Measurements from ENCODE around the gene DPY19L2.
"Not testable (repeated sequence)": the region's sequence is repeated elsewhere in the genome, so short reads cannot be mapped to it uniquely, and the experiment has no call there.

The DPY19L2 gene

DNA sequence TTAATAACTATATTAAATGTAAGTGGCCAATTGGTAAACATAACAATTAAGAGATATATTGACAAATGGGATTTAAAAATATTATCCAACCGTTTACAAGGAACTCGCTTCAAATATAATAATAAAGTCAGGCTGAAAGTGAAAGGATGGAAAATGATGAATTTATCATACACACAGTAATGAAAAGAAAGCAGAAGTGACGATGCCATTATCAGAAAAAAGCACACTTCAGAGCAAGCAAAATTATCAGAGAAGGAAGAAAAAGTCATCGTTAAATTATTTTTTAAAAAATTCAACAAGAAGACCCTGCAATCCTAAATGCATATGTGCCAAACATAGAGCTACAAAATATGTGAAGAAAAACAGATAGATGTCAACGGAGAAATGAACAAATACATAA is 13.8 kb downstream of the DPY19L2 start:
- H3K4me2 ChIP-seq (ENCODE audit: low read depth, low read length, poor library complexity, severe bottlenecking); H3K27me3 ChIP-seq (ENCODE audit: insufficient read depth, low read length, poor library complexity, severe bottlenecking); H3K79me2 ChIP-seq (ENCODE audit: insufficient read depth, low read length); H2AFZ ChIP-seq (ENCODE audit: low read length); H3K4me3 ChIP-seq (ENCODE audit: low read length, poor library complexity, severe bottlenecking); H3K4me1 ChIP-seq (ENCODE audit: insufficient read depth, low read length, poor library complexity, severe bottlenecking); H3F3A ChIP-seq (ENCODE audit: low read depth); H3K36me3 ChIP-seq (ENCODE audit: insufficient read depth, low read length); H3K9ac ChIP-seq (ENCODE audit: low read depth, low read length, poor library complexity, severe bottlenecking); H3K9me3 ChIP-seq (ENCODE audit: insufficient read depth, low read depth, low read length); H4K20me1 ChIP-seq (ENCODE audit: insufficient read depth, low read length, poor library complexity, severe bottlenecking); H3K9me2 ChIP-seq (replicated peaks; ENCODE audit: low read depth, low read length): not testable (repeated sequence)

DNA sequence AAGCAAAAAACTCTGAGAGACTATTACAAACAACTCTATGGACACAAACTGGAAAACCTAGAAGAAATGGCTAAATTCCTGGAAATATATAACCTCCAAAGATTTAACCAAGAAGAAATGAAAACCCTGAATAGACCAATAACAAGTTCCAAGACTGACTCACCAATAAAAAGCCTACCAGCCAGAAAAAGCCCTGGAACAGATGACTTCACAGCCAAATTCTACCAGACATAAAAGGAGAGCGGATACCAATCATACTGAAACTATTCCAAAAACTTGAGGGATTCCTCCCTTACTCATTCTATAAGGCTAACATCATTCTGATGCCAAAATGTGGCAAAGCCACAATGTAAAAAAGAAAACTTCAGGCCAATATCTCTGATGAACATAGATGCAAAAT is 18.8 kb downstream of the DPY19L2 start:
- not testable (repeated sequence) for H3K9me3 ChIP-seq (ENCODE audit: insufficient read depth, low read depth, low read length); H2AFZ ChIP-seq (ENCODE audit: low read length); H3K4me1 ChIP-seq (ENCODE audit: insufficient read depth, low read length, poor library complexity, severe bottlenecking); H3F3A ChIP-seq (ENCODE audit: low read depth); H3K9ac ChIP-seq (ENCODE audit: low read depth, low read length, poor library complexity, severe bottlenecking); H3K79me2 ChIP-seq (ENCODE audit: insufficient read depth, low read length); H3K4me3 ChIP-seq (ENCODE audit: low read length, poor library complexity, severe bottlenecking); H3K9me2 ChIP-seq (replicated peaks; ENCODE audit: low read depth, low read length); H3K4me2 ChIP-seq (ENCODE audit: low read depth, low read length, poor library complexity, severe bottlenecking); H3K36me3 ChIP-seq (ENCODE audit: insufficient read depth, low read length); H4K20me1 ChIP-seq (ENCODE audit: insufficient read depth, low read length, poor library complexity, severe bottlenecking); H3K27me3 ChIP-seq (ENCODE audit: insufficient read depth, low read length, poor library complexity, severe bottlenecking)

DNA sequence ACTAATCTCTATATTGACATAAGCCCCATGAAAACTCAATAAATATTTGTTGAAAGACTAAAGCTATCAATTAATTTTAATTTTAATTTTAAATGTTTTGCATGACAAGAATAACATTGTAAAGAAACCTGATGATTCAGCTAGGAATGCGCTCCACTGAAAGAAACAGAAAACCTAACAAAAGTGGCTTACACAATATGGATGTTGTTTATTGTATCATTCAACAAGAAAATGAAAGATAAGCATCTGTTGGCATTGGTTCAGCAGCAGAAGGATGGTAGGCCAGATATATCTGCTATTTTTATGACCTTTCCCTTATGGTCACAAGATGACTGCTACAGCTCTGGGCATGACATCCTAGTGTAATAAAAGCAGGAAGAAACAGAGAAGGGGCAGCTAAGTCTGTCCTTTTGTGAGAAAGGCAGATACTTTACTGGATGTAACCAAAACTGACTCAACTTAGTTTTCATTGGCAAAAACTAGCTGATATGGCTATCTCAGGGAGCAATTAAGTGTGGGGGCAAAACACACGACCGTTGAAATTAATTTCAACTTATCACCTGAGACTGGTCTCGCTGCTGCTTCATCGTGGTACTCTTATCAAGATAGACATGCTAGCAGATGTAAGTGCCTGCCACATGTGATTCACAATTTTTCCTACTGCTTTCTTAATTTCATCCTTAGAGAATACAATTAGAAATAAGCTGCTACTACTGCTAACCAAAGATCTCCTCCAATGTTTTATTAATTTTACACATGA is 24.7 kb downstream of the DPY19L2 start:
- H3K4me2 ChIP-seq (ENCODE audit: low read depth, low read length, poor library complexity, severe bottlenecking) = peak overlapping the region; percentile 40
- H3K4me1 ChIP-seq (ENCODE audit: insufficient read depth, low read length, poor library complexity, severe bottlenecking); H3K9ac ChIP-seq (ENCODE audit: low read depth, low read length, poor library complexity, severe bottlenecking); H3K9me2 ChIP-seq (replicated peaks; ENCODE audit: low read depth, low read length); H3K79me2 ChIP-seq (ENCODE audit: insufficient read depth, low read length); H3K9me3 ChIP-seq (ENCODE audit: insufficient read depth, low read depth, low read length); H3F3A ChIP-seq (ENCODE audit: low read depth); H4K20me1 ChIP-seq (ENCODE audit: insufficient read depth, low read length, poor library complexity, severe bottlenecking); H3K36me3 ChIP-seq (ENCODE audit: insufficient read depth, low read length); H3K27me3 ChIP-seq (ENCODE audit: insufficient read depth, low read length, poor library complexity, severe bottlenecking): not testable (repeated sequence)
- peak overlapping the region; percentile 43; the same call in 1 of the 2 replicates for H2AFZ ChIP-seq (ENCODE audit: low read length)
- H3K4me3 ChIP-seq (ENCODE audit: low read length, poor library complexity, severe bottlenecking) = peak overlapping the region; percentile 29

DNA sequence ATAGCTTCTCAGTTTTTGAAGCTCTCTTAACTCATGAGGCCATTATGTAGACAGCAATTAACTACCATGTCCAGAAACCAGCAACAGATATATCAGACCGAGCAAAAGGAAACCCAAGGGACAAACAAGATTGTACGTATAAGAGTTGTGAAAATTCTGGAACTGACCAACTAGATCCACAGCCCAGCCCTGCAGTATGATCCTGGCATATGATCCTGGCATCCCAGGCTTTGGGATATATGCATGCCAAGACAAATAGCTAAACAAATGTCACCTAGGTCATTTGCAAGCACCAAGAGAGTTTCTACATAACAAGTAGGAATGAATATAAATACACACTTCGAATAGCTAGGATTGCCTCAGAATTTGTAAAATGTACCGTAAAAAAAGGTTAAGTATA is 44.0 kb downstream of the DPY19L2 start:
- H2AFZ ChIP-seq (ENCODE audit: low read length); H3K9me3 ChIP-seq (ENCODE audit: insufficient read depth, low read depth, low read length); H3K9ac ChIP-seq (ENCODE audit: low read depth, low read length, poor library complexity, severe bottlenecking); H3K36me3 ChIP-seq (ENCODE audit: insufficient read depth, low read length); H3K4me1 ChIP-seq (ENCODE audit: insufficient read depth, low read length, poor library complexity, severe bottlenecking); H4K20me1 ChIP-seq (ENCODE audit: insufficient read depth, low read length, poor library complexity, severe bottlenecking); H3K79me2 ChIP-seq (ENCODE audit: insufficient read depth, low read length); H3K4me3 ChIP-seq (ENCODE audit: low read length, poor library complexity, severe bottlenecking); H3K9me2 ChIP-seq (replicated peaks; ENCODE audit: low read depth, low read length); H3K4me2 ChIP-seq (ENCODE audit: low read depth, low read length, poor library complexity, severe bottlenecking); H3K27me3 ChIP-seq (ENCODE audit: insufficient read depth, low read length, poor library complexity, severe bottlenecking); H3F3A ChIP-seq (ENCODE audit: low read depth): not testable (repeated sequence)

DNA sequence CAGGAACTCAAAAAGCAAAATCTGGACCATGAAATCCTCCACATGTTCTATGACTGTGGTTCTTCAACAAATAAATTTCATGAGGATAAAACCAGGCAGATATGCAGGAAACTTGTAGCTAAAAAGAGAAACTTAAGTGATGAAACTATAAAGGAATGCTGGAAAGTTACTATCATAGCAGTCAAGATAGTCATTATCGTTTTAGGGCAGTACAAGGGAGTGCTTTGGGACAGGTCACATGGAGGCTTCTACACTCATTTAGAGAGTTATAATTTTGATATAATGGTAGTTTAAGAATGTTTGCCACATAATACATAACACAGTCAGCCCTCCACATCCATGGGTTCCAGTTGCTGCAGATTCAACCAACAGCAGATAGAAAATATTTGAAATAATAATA is 52.7 kb downstream of the DPY19L2 start:
- not testable (repeated sequence) for H3K9me2 ChIP-seq (replicated peaks; ENCODE audit: low read depth, low read length); H3K4me3 ChIP-seq (ENCODE audit: low read length, poor library complexity, severe bottlenecking); H3K36me3 ChIP-seq (ENCODE audit: insufficient read depth, low read length); H4K20me1 ChIP-seq (ENCODE audit: insufficient read depth, low read length, poor library complexity, severe bottlenecking); H2AFZ ChIP-seq (ENCODE audit: low read length); H3K27me3 ChIP-seq (ENCODE audit: insufficient read depth, low read length, poor library complexity, severe bottlenecking); H3K79me2 ChIP-seq (ENCODE audit: insufficient read depth, low read length); H3K4me2 ChIP-seq (ENCODE audit: low read depth, low read length, poor library complexity, severe bottlenecking); H3K9ac ChIP-seq (ENCODE audit: low read depth, low read length, poor library complexity, severe bottlenecking); H3K4me1 ChIP-seq (ENCODE audit: insufficient read depth, low read length, poor library complexity, severe bottlenecking); H3K9me3 ChIP-seq (ENCODE audit: insufficient read depth, low read depth, low read length); H3F3A ChIP-seq (ENCODE audit: low read depth)

DNA sequence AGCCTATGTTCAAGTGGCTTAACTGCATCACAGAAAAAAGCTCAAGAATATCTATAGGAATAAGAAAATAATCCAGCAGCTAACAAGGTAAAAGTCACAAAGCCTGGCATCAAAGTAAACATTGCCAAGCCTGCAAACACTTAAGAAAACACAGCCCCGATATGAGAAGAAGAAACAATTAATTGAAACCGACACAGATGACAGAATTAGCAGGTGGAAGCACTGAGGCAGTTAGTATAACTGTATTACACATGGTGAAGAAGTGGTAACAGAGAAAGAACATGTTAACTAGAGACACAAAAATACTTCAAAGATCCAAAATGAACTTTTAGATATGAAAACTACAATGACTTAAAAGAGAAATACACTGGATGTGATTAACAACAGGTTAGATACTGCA is 57.0 kb downstream of the DPY19L2 start:
- H3K9me3 ChIP-seq (ENCODE audit: insufficient read depth, low read depth, low read length); H2AFZ ChIP-seq (ENCODE audit: low read length); H3K27me3 ChIP-seq (ENCODE audit: insufficient read depth, low read length, poor library complexity, severe bottlenecking); H3K4me1 ChIP-seq (ENCODE audit: insufficient read depth, low read length, poor library complexity, severe bottlenecking); H3K79me2 ChIP-seq (ENCODE audit: insufficient read depth, low read length); H4K20me1 ChIP-seq (ENCODE audit: insufficient read depth, low read length, poor library complexity, severe bottlenecking); H3K9ac ChIP-seq (ENCODE audit: low read depth, low read length, poor library complexity, severe bottlenecking); H3K36me3 ChIP-seq (ENCODE audit: insufficient read depth, low read length); H3K4me3 ChIP-seq (ENCODE audit: low read length, poor library complexity, severe bottlenecking); H3K9me2 ChIP-seq (replicated peaks; ENCODE audit: low read depth, low read length); H3K4me2 ChIP-seq (ENCODE audit: low read depth, low read length, poor library complexity, severe bottlenecking); H3F3A ChIP-seq (ENCODE audit: low read depth): not testable (repeated sequence)

DNA sequence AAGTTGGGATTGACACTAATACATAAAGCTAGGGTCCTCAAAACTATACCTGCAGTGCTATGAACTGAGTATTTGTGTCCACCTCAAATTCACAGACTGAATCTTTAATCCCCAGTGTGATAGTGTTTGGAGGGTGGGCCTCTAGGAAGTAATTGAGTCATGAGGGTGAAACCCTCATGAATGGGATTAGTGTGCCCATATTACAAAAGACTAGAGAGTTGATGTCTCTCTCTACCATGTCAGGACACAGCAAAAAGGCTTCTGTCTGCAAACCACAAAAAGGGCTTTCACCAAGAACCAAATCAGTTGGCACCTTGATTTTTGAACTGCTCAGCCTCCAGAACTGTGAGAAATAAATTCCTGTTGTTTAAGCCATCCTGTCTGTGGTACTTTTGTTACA is 59.0 kb downstream of the DPY19L2 start:
- H3K9me2 ChIP-seq (replicated peaks; ENCODE audit: low read depth, low read length); H3K4me1 ChIP-seq (ENCODE audit: insufficient read depth, low read length, poor library complexity, severe bottlenecking); H3F3A ChIP-seq (ENCODE audit: low read depth); H3K9ac ChIP-seq (ENCODE audit: low read depth, low read length, poor library complexity, severe bottlenecking); H3K9me3 ChIP-seq (ENCODE audit: insufficient read depth, low read depth, low read length); H3K79me2 ChIP-seq (ENCODE audit: insufficient read depth, low read length); H3K4me3 ChIP-seq (ENCODE audit: low read length, poor library complexity, severe bottlenecking); H3K27me3 ChIP-seq (ENCODE audit: insufficient read depth, low read length, poor library complexity, severe bottlenecking); H4K20me1 ChIP-seq (ENCODE audit: insufficient read depth, low read length, poor library complexity, severe bottlenecking); H2AFZ ChIP-seq (ENCODE audit: low read length); H3K36me3 ChIP-seq (ENCODE audit: insufficient read depth, low read length); H3K4me2 ChIP-seq (ENCODE audit: low read depth, low read length, poor library complexity, severe bottlenecking): not testable (repeated sequence)

Measured in Loucy (cell line).